ENCODE data around the gene SLC6A15. TPM values are rescaled to one million over a fixed set of nuclear protein-coding genes. Genes with fewer than 3 reads are reported as not detected.

SLC6A15 gene
- total RNA-seq, 4 donors from 2014 or later = 2.4 to 10.1 (median 3.6) TPM

GRCh38 chr12:84874125-84874824, 38.3 kb downstream of the SLC6A15 start:
- no peak for DNase-seq (ENCODE audit: low spot score in 2 of 2)
- H3K4me3 ChIP-seq (ENCODE audit: low read depth, poor library complexity, severe bottlenecking) = no peak overlapping the region
- WGBS, 2 donors = 53 to 56% methylated on average over 7 of the region's 7 CpGs
- intact Hi-C loops (cut with DNase I; ENCODE audit: low total_unique reads) = loop anchor here (5.0 kb wide), 1 partner anchor 153 kb away; no protein-coding TSS in a partner anchor
- TF ChIP-seq POLR2A (IDR thresholded peaks at IDR 0.05) (no peak), CTCF (IDR thresholded peaks at IDR 0.05) (peak in 1 of 3 donors; percentile 28)

DNA sequence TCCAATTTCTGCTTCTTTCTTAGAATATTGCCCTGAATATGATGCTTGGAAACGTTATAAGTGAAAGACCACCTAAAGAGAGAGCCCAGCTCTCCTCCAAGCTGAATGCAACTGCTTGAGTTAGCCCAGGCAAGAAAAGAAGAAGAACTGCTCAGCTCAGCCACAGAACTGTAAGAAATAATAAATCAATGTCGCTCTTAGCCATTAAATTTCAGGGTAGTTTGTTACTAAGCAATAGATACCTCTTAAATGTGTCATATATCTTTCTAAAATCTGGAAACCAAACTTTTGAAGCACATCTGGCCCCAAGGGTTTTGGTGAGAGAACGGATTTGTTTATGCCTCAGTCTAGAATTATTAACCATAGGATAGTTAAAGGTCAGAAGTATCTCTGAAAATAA, 50.4 kb downstream of the SLC6A15 start:
- TF ChIP-seq POLR2A (IDR thresholded peaks at IDR 0.05) = no peak
- TF ChIP-seq CTCF (IDR thresholded peaks at IDR 0.05) = no peak
- DNase-seq (ENCODE audit: low spot score in 2 of 2) = no peak
- WGBS, 2 donors = 58 to 62% methylated on average over 3 of the region's 3 CpGs
- intact Hi-C loops (cut with DNase I; ENCODE audit: low total_unique reads) = loop anchor here (5.0 kb wide), 1 partner anchor 695 kb away; no protein-coding TSS in a partner anchor
- H3K4me3 ChIP-seq (ENCODE audit: low read depth, poor library complexity, severe bottlenecking) = no peak overlapping the region

DNA sequence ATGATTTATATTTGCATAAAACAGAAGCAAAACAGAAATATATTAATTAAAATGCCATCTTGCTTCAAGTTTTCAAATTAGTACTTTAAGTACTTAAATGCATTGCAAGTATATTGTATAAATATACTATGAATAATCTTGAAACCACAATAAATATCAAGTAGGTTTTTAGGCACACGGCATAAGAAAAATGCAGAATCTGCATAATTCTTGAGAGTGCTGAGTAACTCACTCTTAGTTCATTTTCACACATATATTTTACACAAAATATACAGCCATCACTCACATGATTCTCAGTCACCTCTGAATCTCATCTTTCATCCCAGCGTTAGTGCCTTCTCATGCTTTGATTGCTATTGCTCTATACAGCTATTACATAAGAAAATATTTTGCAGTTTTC, 51.9 kb downstream of the SLC6A15 start:
- no peak overlapping the region for H3K4me3 ChIP-seq (ENCODE audit: low read depth, poor library complexity, severe bottlenecking)
- intact Hi-C loops (cut with DNase I; ENCODE audit: low total_unique reads) = loop anchor here (5.0 kb wide), 1 partner anchor 693 kb away; no protein-coding TSS in a partner anchor
- TF ChIP-seq POLR2A (IDR thresholded peaks at IDR 0.05) (no peak), CTCF (IDR thresholded peaks at IDR 0.05) (no peak)
- 79 to 80% methylated on average over 2 of the region's 2 CpGs for WGBS, 2 donors
- DNase-seq (ENCODE audit: low spot score in 2 of 2) = no peak

DNA sequence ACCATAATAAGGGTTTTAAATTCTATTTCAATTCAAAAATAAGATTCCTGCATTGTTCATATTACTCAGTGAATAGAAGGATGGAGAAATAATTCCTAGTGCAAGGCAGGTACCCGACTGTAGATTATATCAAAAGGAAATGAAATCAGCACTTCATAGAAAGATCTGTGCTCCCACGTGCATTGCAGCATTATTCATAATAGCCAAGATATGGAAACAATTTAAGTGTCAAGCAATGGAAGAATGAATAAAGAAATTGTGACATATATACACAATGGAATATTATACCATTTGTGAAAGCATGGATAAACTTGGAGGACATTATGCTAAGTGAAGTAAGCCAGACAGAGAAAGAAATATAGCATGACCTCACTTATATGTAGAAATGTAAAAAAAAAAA, 53.8 kb downstream of the SLC6A15 start:
- no peak for DNase-seq (ENCODE audit: low spot score in 2 of 2)
- 55 to 65% methylated on average over 2 of the region's 2 CpGs for WGBS, 2 donors
- TF ChIP-seq POLR2A (IDR thresholded peaks at IDR 0.05) (no peak), CTCF (IDR thresholded peaks at IDR 0.05) (no peak)
- intact Hi-C loops (cut with DNase I; ENCODE audit: low total_unique reads) = no loop called here
- H3K4me3 ChIP-seq (ENCODE audit: low read depth, poor library complexity, severe bottlenecking) = no peak overlapping the region

DNA sequence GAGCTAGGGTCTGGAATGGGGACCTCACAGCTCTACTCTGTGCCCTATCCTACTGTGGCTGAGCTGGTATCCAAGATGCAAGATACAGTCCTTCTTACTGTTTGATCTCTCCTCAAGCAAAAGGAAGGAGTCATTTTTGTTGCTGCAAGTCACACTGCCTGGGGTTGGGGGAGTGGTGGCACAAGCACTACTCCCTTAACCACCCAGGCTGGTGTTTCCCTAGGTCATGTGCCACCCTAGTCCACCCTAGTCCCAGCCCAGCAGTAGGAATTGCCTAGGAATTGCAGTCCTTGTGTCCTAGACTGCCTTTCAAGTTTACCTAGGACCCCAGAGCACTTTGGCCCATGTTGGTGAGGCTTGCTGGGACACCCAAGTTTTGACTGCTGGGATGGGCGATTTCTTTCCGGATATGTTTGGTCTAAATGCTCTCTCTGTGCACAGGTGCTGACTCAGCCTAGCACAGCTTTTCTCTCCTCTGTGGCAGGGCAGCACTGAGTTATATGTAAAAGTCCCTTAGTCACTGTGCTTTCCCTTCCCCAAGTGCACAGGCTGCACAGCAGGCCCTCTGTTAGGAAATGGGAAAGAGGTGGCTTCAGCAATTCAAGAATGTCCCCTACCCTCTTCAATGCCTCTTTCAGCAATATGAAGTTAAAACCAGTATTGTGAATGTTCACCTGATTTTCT, 54.9 kb downstream of the SLC6A15 start:
- WGBS, 2 donors = 91 to 94% methylated on average over 2 of the region's 2 CpGs
- no peak for DNase-seq (ENCODE audit: low spot score in 2 of 2)
- no peak overlapping the region for H3K4me3 ChIP-seq (ENCODE audit: low read depth, poor library complexity, severe bottlenecking)
- no peak for TF ChIP-seq CTCF (IDR thresholded peaks at IDR 0.05)
- no peak for TF ChIP-seq POLR2A (IDR thresholded peaks at IDR 0.05)
- intact Hi-C loops (cut with DNase I; ENCODE audit: low total_unique reads) = no loop called here
